Mesenchymal stem cell (in vitro differentiated cells and primary cell): ENCODE measurements around the gene KRIT1.
"Not testable (repeated sequence)": the region's sequence is repeated elsewhere in the genome, so short reads cannot be mapped to it uniquely, and the experiment has no call there.

Source experiments
- DNase-seq: peaks from one replicate; pipeline ENCODE4 v3.0.0-alpha.2; 2013
- H2AFZ ChIP-seq: one replicate; pipeline ENCODE4 v1.6.1; 2013; ENCODE audit warnings: low read depth, mild to moderate bottlenecking, control low read depth, inconsistent platforms, low read length, moderate library complexity
- H2AK5ac ChIP-seq: 2 replicates; pipeline ENCODE4 v1.6.1; 2013; ENCODE audit warnings: low read length, moderate library complexity, mild to moderate bottlenecking, inconsistent platforms; ENCODE audit not compliant: severe bottlenecking
- H2BK120ac ChIP-seq: one replicate; pipeline ENCODE4 v1.6.1; 2013; ENCODE audit warnings: low read depth, mild to moderate bottlenecking, inconsistent platforms, low read length, moderate library complexity
- H2BK12ac ChIP-seq, 2 experiments: one replicate each; pipeline ENCODE4 v1.6.1; 2013; ENCODE audit warnings: inconsistent platforms in 2 of 2, low read length in 2 of 2, mild to moderate bottlenecking in 2 of 2, moderate library complexity in 2 of 2, control low read depth in 1 of 2
- H2BK15ac ChIP-seq: one replicate; pipeline ENCODE4 v1.6.1; 2013; ENCODE audit warnings: mild to moderate bottlenecking, low read depth, inconsistent platforms; ENCODE audit not compliant: poor library complexity, severe bottlenecking
- H2BK5ac ChIP-seq: 2 replicates; pipeline ENCODE4 v1.6.1; 2013; ENCODE audit warnings: low read depth, mild to moderate bottlenecking, low read length, control low read depth, inconsistent platforms; ENCODE audit not compliant: poor library complexity, severe bottlenecking
- H3K14ac ChIP-seq, 2 experiments: one replicate each; pipeline ENCODE4 v1.6.1; 2013; ENCODE audit warnings: inconsistent platforms in 2 of 2, low read length in 2 of 2, control low read depth in 1 of 2, mild to moderate bottlenecking in 1 of 2, moderate library complexity in 1 of 2
- H3K18ac ChIP-seq, 2 experiments: one replicate each; pipeline ENCODE4 v1.6.1; 2013; ENCODE audit warnings: inconsistent platforms in 2 of 2, low read length in 2 of 2, control low read depth in 1 of 2, low read depth in 1 of 2, mild to moderate bottlenecking in 1 of 2
- H3K23ac ChIP-seq, 2 experiments: one replicate each; pipeline ENCODE4 v1.6.1; 2013; ENCODE audit warnings: inconsistent platforms in 2 of 2, low read length in 2 of 2, mild to moderate bottlenecking in 2 of 2, moderate library complexity in 2 of 2, control low read depth in 1 of 2
- H3K27ac ChIP-seq: 2 replicates; pipeline ENCODE4 v1.5.1; 2013; ENCODE audit warnings: mild to moderate bottlenecking, moderate library complexity, low read length, control low read depth, inconsistent platforms; ENCODE audit not compliant: poor library complexity, severe bottlenecking
- H3K27me3 ChIP-seq, 2 experiments: 2 replicates each; pipeline versions ENCODE4 v1.6.1 to v1.7.0; 2013; ENCODE audit warnings: low read length in 2 of 2, mild to moderate bottlenecking in 2 of 2, moderate library complexity in 2 of 2, control low read depth in 1 of 2, inconsistent platforms in 1 of 2; ENCODE audit not compliant: control insufficient read depth in 1 of 2, insufficient read depth in 1 of 2
- H3K36me3 ChIP-seq, 2 experiments: 2 replicates each; pipeline versions ENCODE4 v1.6.1 to v1.7.0; 2013; ENCODE audit warnings: low read length in 2 of 2, control low read depth in 1 of 2, inconsistent platforms in 1 of 2, low read depth in 1 of 2, mild to moderate bottlenecking in 1 of 2; ENCODE audit not compliant: insufficient read depth in 2 of 2, control insufficient read depth in 1 of 2
- H3K4ac ChIP-seq, 2 experiments: one replicate each; pipeline ENCODE4 v1.6.1; 2013; ENCODE audit warnings: inconsistent platforms in 2 of 2, low read length in 2 of 2, mild to moderate bottlenecking in 2 of 2, moderate library complexity in 2 of 2, control low read depth in 1 of 2, low read depth in 1 of 2
- H3K4me1 ChIP-seq: 2 replicates; pipeline ENCODE4 v1.6.1; 2013; ENCODE audit warnings: low read depth, low read length, control low read depth; ENCODE audit not compliant: control insufficient read depth, insufficient read depth
- H3K4me2 ChIP-seq: 2 replicates; pipeline ENCODE4 v1.6.1; 2013; ENCODE audit warnings: low read length, mild to moderate bottlenecking, inconsistent platforms; ENCODE audit not compliant: poor library complexity, severe bottlenecking
- H3K4me3 ChIP-seq, 2 experiments: 2 replicates each; pipeline versions ENCODE4 v1.5.1 to v1.7.0; 2013; ENCODE audit warnings: low read length in 2 of 2, mild to moderate bottlenecking in 2 of 2, control low read depth in 1 of 2, low read depth in 1 of 2; ENCODE audit not compliant: insufficient read depth in 1 of 2
- H3K79me1 ChIP-seq: replicated peaks from 2 replicates; pipeline ENCODE4 v1.6.1; 2013; ENCODE audit warnings: mild to moderate bottlenecking, control low read depth, low read length, inconsistent platforms; ENCODE audit not compliant: poor library complexity, severe bottlenecking
- H3K9ac ChIP-seq: 2 replicates; pipeline ENCODE4 v1.7.0; 2013; ENCODE audit warnings: mild to moderate bottlenecking, low read length, moderate library complexity
- H3K9me3 ChIP-seq: 2 replicates; pipeline ENCODE4 v1.7.0; 2013; ENCODE audit warnings: mild to moderate bottlenecking, low read length; ENCODE audit not compliant: control insufficient read depth
- H4K8ac ChIP-seq: one replicate; pipeline ENCODE4 v1.6.1; 2013; ENCODE audit warnings: inconsistent platforms, mild to moderate bottlenecking, low read length, moderate library complexity
- H4K91ac ChIP-seq: one replicate; pipeline ENCODE4 v1.6.1; 2013; ENCODE audit warnings: mild to moderate bottlenecking, low read length, inconsistent platforms
- WGBS: methylation state at CpG from one replicate; pipeline ENCODE4 v1.1.7; 2013; ENCODE audit warnings: mixed read lengths; 5-methylcytosine and 5-hydroxymethylcytosine counted together

The KRIT1 gene

DNA sequence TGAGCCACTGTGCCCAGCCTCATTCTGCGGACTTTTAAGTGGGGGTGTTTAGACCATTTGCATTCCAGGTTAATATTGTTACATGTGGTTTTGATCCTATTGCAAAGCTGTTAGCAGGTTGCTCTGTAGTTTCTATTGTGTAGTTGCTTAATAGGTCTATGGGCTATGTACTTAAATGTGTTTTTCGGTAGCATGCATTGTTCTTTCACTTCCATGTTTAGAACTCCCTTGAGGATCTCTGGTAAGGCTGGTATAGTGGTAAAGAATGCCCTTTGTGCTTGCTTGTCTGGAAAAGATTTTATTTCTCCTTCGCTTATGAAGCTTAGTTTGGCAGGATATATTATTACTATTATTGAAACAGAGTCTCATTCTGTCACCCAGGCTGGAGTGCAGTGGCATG lies 53.4 kb downstream of the KRIT1 start:
- Histone ChIP-seq H2BK12ac (no peak overlapping the region), H4K91ac (no peak overlapping the region), H2AK5ac (no peak overlapping the region), H3K4me2 (no peak overlapping the region), H3K36me3 (peaks cover 7 to 48% of the 10 kb centered on the region in 2 experiments), H3K27ac (no peak overlapping the region), H3K27me3 (no peaks in the 10 kb centered on the region), H3K9me3 (peaks cover 50% of the 10 kb centered on the region), H3K18ac (no peak overlapping the region), H3K14ac (no peak overlapping the region), H3K79me1 (no peaks in the 10 kb centered on the region), H2BK120ac (no peak overlapping the region), H2AFZ (no peak overlapping the region), H4K8ac (no peak overlapping the region), H2BK15ac (no peak overlapping the region), H2BK5ac (no peak overlapping the region), H3K4me3 (no peak overlapping the region), H3K23ac (no peak overlapping the region), H3K4ac (no peak overlapping the region), H3K9ac (no peak overlapping the region), H3K4me1 (no peaks in the 10 kb centered on the region)
- 97% methylated on average over 2 of the region's 3 CpGs for WGBS
- DNase-seq, result no peak

DNA sequence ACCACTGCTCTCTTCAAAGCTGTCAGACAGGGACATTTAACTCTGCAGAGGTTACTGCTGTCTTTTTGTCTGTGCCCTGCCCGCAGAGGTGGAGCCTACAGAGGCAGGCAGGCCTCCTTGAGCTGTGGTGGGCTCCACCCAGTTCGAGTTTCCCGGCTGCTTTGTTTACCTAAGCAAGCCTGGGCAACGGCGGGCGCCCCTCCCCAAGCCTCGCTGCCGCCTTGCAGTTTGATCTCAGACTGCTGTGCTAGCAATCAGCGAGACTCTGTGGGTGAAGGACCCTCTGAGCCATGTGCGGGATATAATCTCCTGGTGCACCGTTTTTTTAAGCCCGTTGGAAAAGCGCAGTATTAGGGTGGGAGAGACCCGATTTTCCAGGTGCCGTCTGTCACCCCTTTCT lies 56.5 kb downstream of the KRIT1 start:
- 96% methylated on average over 15 of the region's 15 CpGs for WGBS
- H3K27ac ChIP-seq, H2AFZ ChIP-seq, H2BK5ac ChIP-seq, H2AK5ac ChIP-seq, H2BK120ac ChIP-seq, H3K79me1 ChIP-seq, DNase-seq, H4K91ac ChIP-seq, H3K4me3 ChIP-seq, H4K8ac ChIP-seq, H3K14ac ChIP-seq, H3K18ac ChIP-seq, H3K9ac ChIP-seq, H3K4me1 ChIP-seq, H3K4ac ChIP-seq, H2BK15ac ChIP-seq, H3K4me2 ChIP-seq, H3K27me3 ChIP-seq, H3K23ac ChIP-seq, H2BK12ac ChIP-seq: not testable (repeated sequence)
- peaks cover 37% of the 10 kb centered on the region for H3K9me3 ChIP-seq
- H3K36me3 ChIP-seq, result peaks cover 3 to 21% of the 10 kb centered on the region in 2 experiments

DNA sequence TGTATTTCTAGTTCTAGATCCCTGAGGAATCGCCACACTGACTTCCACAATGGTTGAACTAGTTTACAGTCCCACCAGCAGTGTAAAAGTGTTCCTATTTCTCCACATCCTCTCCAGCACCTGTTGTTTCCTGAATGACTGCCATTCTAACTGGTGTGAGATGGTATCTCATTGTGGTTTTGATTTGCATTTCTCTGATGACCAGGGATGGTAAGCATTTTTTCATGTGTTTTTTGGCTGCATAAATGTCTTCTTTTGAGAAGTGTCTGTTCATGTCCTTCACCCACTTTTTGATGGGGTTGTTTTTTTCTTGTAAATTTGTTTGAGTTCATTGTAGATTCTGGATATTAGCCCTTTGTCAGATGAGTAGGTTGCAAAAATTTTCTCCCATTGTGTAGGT lies 61.4 kb downstream of the KRIT1 start:
- H3K23ac ChIP-seq, H3K9ac ChIP-seq, H3K14ac ChIP-seq, H3K4me3 ChIP-seq, H2BK120ac ChIP-seq, H2AFZ ChIP-seq, H2BK5ac ChIP-seq, H3K27ac ChIP-seq, H4K8ac ChIP-seq, H3K79me1 ChIP-seq, H3K4ac ChIP-seq, H3K9me3 ChIP-seq, H3K36me3 ChIP-seq, H2AK5ac ChIP-seq, H3K4me1 ChIP-seq, H3K18ac ChIP-seq, H3K4me2 ChIP-seq, DNase-seq, H2BK15ac ChIP-seq, H4K91ac ChIP-seq, H3K27me3 ChIP-seq, H2BK12ac ChIP-seq: not testable (repeated sequence)
- WGBS, result 83% methylated on average over 1 of the region's 1 CpG

DNA sequence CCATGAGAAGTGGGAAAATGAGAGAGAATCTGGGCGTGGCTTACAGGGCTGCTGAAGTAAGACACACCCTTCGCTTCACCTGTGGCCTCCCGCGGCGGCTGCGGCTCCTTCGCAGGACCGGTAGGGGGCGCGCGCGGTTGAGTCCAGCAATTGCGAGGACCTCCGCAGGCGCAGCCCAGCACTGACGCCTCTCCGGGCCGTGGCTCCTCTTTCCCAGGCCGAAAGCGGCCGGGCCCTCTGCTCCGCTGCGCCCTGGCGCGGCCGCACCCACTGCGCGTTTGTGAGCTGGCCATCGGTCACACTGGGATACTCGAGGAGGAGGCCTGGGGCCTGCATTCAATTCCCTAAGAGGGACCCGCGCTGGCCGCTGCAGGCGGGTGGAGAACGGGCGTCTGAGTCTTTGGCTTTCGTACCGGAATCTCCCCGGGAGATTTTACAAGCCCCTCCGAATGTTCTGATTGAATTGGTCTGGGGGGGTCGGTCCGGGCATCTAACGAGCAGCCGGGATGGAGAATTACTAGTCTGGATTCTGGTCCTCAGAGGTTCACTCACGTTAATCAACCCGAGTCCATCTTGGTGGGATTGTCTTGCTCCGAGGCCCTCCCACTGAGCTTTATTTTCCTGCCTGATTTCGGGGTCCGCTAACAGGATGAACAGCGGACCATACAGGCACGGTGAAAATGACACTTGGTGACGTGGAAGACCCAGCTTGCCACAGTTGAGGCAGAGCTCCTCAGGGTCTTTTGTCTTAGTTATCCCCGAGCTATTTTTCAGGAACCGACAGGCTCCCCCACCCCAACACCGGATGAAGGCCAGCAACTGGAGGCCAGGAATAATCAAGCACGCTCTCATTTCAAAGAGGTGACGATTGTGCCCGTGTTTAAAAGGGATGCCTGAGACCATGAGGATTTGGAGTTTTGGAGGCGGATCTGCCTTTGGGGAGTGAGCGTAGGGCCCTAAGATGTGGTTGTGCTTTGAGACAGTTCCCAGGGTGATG lies 66.5 kb downstream of the KRIT1 start, which contains the start of gene LRRD1:
TSS of gene LRRD1 (minus strand) at position 215 of the 997 bp plus-strand sequence. CDS start 13,940 bp downstream, outside the sequence.
- H4K91ac ChIP-seq, result peak within 1 kb of the TSS; percentile 72
- H2BK5ac ChIP-seq, result no peak within 1 kb of the TSS
- peak; percentile 75 for DNase-seq
- H3K27me3 ChIP-seq, result no peaks in the 10 kb centered on the region
- H3K14ac ChIP-seq, result peak within 1 kb of the TSS in 1 of 2 experiments; percentile 93
- H3K27ac ChIP-seq, result no peak within 1 kb of the TSS
- peak within 1 kb of the TSS; percentile 71 for H2BK120ac ChIP-seq
- peak within 1 kb of the TSS in 1 of 2 experiments; percentile 24 for H2BK12ac ChIP-seq
- no peaks in the 10 kb centered on the region for H3K79me1 ChIP-seq
- peaks cover 3% of the 10 kb centered on the region for H3K4me1 ChIP-seq
- peak within 1 kb of the TSS; percentile 53 for H2AFZ ChIP-seq
- peak within 1 kb of the TSS; percentile 80 to 89 for H3K18ac ChIP-seq
- no peak within 1 kb of the TSS for H2BK15ac ChIP-seq
- H3K9me3 ChIP-seq, result no peaks in the 10 kb centered on the region
- 23% methylated on average over 59 of the region's 60 CpGs for WGBS
- no peak within 1 kb of the TSS for H3K23ac ChIP-seq
- H3K9ac ChIP-seq, result peak within 1 kb of the TSS; percentile 94
- peak within 1 kb of the TSS in 1 of 2 experiments; percentile 62 for H3K4ac ChIP-seq
- peak within 1 kb of the TSS; percentile 83 for H3K4me2 ChIP-seq
- H3K4me3 ChIP-seq, result peak within 1 kb of the TSS; percentile 38 to 77
- H4K8ac ChIP-seq, result peak within 1 kb of the TSS; percentile 96
- no peak within 1 kb of the TSS for H2AK5ac ChIP-seq
- no peaks in the 10 kb centered on the region for H3K36me3 ChIP-seq
